ENCODE measurements around the gene NPTX2. TPM values are rescaled to one million over a fixed set of nuclear protein-coding genes. Genes with fewer than 3 reads are reported as not detected.

Gene NPTX2
- total RNA-seq, 1 experiment from 2014 or later: not detected

DNA sequence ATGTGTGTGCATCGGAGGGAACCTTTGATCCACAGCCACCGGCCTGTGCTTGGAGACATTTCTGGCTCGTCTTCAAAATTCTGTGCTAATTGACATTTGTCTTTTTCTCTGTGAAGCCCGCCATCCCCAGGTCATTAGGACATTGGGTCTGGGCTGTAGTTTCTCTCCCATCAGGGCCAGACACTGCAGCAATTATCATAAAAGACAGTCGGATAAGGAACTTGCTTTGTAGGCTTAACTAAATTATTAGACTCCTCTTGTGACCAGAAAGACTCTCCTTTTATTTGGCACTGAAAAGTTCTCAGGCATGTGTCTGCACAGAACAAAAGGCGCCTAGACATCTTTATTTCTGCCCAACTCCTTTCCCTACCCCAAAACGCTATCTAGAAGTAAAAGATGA is 49.1 kb upstream of the NPTX2 start:
- no peaks in the 10 kb centered on the region for H3K27me3 ChIP-seq (ENCODE audit: insufficient read depth, low read length)
- no peaks in the 10 kb centered on the region for H4K20me1 ChIP-seq (ENCODE audit: insufficient read depth)
- no peaks in the 10 kb centered on the region for H3K4me1 ChIP-seq (ENCODE audit: control insufficient read depth in 1 of 2, insufficient read depth in 2 of 2, low read length in 2 of 2)
- H3K9ac ChIP-seq (ENCODE audit: low read length): no peak overlapping the region
- ChIA-PET POLR2A (no interaction called here), CTCF (no interaction called here), RAD21 (ENCODE audit: low non-redundant PET in 1 of 2, low total read pairs in 2 of 2, uncharacterized antibody in 2 of 2, unreplicated experiment in 2 of 2) (no interaction called here)
- H3K4me3 ChIP-seq (replicated peaks in 1 of 2; ENCODE audit: low read depth in 1 of 2, low read length in 2 of 2): no peak overlapping the region
- BruUV-seq (replicated peaks): no TSS peak
- intact Hi-C loops (cut with micrococcal nuclease): loop anchor here (1.0 kb wide), 1 partner anchor 17 kb away; no protein-coding TSS in a partner anchor
- TF ChIP-seq REST (IDR thresholded peaks at IDR 0.05; ENCODE audit: low read depth) (no peak), SIN3A (IDR thresholded peaks at IDR 0.05; ENCODE audit: low read depth) (no peak), SRF (IDR thresholded peaks at IDR 0.05; ENCODE audit: low read depth) (no peak), ELF1 (IDR thresholded peaks at IDR 0.05; ENCODE audit: borderline replicate concordance, low read depth) (no peak), FOSL1 (IDR thresholded peaks at IDR 0.05; ENCODE audit: low read depth) (no peak), EGR1 (IDR thresholded peaks at IDR 0.05; ENCODE audit: low read depth) (no peak), YY1 (IDR thresholded peaks at IDR 0.05; ENCODE audit: extremely low read depth, insufficient replicate concordance, low read depth, low read length) (no peak), EZH2phosphoT487 (IDR thresholded peaks at IDR 0.05; ENCODE audit: borderline replicate concordance) (no peak), ZNF274 (IDR thresholded peaks at IDR 0.05; ENCODE audit: low read depth, low read length) (no peak), JUND (IDR thresholded peaks at IDR 0.05) (no peak), CBX3 (IDR thresholded peaks at IDR 0.05; ENCODE audit: low read depth) (no peak), ZBTB33 (IDR thresholded peaks at IDR 0.05; ENCODE audit: extremely low read depth, insufficient replicate concordance, low read length) (no peak), SP1 (IDR thresholded peaks at IDR 0.05; ENCODE audit: low read depth) (no peak), EZH2 (IDR thresholded peaks at IDR 0.05) (no peak), POLR2A (IDR thresholded peaks at IDR 0.05; ENCODE audit: borderline replicate concordance, extremely low read depth, insufficient read depth, insufficient read length) (no peak), RAD21 (IDR thresholded peaks at IDR 0.05; ENCODE audit: low read depth) (no peak)
- TF ChIP-seq, protein P1, sequence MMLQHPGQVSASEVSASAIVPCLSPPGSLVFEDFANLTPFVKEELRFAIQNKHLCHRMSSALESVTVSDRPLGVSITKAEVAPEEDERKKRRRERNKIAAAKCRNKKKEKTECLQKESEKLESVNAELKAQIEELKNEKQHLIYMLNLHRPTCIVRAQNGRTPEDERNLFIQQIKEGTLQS (IDR thresholded peaks at IDR 0.05): no peak
- TF ChIP-seq, protein P2, sequence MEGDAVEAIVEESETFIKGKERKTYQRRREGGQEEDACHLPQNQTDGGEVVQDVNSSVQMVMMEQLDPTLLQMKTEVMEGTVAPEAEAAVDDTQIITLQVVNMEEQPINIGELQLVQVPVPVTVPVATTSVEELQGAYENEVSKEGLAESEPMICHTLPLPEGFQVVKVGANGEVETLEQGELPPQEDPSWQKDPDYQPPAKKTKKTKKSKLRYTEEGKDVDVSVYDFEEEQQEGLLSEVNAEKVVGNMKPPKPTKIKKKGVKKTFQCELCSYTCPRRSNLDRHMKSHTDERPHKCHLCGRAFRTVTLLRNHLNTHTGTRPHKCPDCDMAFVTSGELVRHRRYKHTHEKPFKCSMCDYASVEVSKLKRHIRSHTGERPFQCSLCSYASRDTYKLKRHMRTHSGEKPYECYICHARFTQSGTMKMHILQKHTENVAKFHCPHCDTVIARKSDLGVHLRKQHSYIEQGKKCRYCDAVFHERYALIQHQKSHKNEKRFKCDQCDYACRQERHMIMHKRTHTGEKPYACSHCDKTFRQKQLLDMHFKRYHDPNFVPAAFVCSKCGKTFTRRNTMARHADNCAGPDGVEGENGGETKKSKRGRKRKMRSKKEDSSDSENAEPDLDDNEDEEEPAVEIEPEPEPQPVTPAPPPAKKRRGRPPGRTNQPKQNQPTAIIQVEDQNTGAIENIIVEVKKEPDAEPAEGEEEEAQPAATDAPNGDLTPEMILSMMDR (IDR thresholded peaks at IDR 0.05 in 2 of 3, conservative IDR thresholded peaks at IDR 0.05 in 1 of 3; ENCODE audit: borderline replicate concordance in 1 of 3, insufficient read depth in 1 of 3, low read depth in 2 of 3, low read length in 2 of 3): no peak
- H3K9me3 ChIP-seq (ENCODE audit: control insufficient read depth in 1 of 2, insufficient read depth in 1 of 2, low read depth in 1 of 2, low read length in 2 of 2): no peaks in the 10 kb centered on the region; a peak in 1 of 4 replicates
- ATAC-seq: no peak
- H3K9me2 ChIP-seq (ENCODE audit: insufficient read depth): no peaks in the 10 kb centered on the region
- no peaks in the 10 kb centered on the region for H3K79me2 ChIP-seq (ENCODE audit: insufficient read depth, low read length)
- no peak for DNase-seq (ENCODE audit: low read depth, low spot score)
- H3K36me3 ChIP-seq (ENCODE audit: control insufficient read depth in 1 of 2, insufficient read depth in 2 of 2, low read length in 2 of 2): no peaks in the 10 kb centered on the region
- H2AFZ ChIP-seq (ENCODE audit: low read depth, low read length, poor library complexity, severe bottlenecking): no peak overlapping the region
- no peak overlapping the region for H3K27ac ChIP-seq (ENCODE audit: low read depth, low read length)
- H3K4me2 ChIP-seq (ENCODE audit: low read length): no peak overlapping the region

Measured in HCT116 (cell line).